Measurements from ENCODE around the gene LIPI.
"Not testable (repeated sequence)": the region's sequence is repeated elsewhere in the genome, so short reads cannot be mapped to it uniquely, and the experiment has no call there.

The LIPI gene

DNA sequence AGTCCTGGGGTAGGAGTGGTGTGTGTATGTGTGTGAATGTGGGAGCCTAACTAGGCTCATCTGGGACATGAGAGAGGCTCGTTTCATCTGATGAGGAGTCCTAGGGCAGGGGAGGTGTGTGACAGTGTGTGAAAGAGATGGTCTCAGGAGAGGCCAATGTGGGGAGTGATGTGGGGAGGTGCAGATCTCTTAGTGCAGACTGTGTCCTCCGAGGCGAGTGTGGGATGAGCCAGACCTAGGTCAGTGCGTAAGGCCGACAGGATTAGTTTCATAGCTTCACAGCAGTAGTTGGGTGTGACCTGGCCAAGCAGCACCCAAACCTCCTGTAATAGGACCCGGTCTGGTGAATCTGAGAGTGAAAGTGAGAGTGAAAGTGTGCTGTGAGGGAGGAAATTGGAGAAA is 94.7 kb downstream of the LIPI start:
- DNase-seq (ENCODE audit: low read depth, low spot score), result no peak

- DNase-seq (ENCODE audit: low read depth, low spot score), result no peak
These were observed 95.1 kb downstream of the LIPI start for GRCh38 chr21:14115646-14116045.

GRCh38 chr21:14114251-14114650 is 96.5 kb downstream of the LIPI start:
- no peak for DNase-seq (ENCODE audit: low read depth, low spot score)

- not testable (repeated sequence) for DNase-seq (ENCODE audit: low read depth, low spot score)
These were observed 106.2 kb downstream of the LIPI start for GRCh38 chr21:14104564-14104963.

- no peak for DNase-seq (ENCODE audit: low read depth, low spot score)
These were observed 111.2 kb downstream of the LIPI start for GRCh38 chr21:14099570-14099969.

DNA sequence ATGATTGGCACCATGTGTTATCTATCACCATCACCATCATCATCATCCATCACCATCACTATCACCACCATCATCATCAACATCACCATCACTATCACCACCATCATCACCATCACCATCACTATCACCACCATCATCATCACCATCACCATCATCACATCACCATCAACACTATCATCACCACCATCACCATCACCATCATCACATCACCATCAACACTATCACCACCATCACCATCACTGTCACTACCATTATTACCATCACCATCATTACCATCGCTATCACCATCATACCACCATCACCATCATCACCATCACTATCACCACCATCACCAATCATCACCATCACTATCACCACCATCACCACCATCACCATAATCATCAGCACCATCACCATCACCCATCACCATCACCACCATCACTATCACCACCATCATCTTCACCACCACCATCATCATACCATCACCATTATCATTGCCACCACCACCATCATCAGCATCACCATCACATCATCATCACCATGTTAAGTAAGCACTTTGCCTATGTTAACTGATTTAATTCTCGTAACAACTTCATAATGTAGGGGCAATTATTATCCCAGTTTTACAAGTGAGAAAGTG is 112.8 kb downstream of the LIPI start:
- DNase-seq (ENCODE audit: low read depth, low spot score), result no peak

DNA sequence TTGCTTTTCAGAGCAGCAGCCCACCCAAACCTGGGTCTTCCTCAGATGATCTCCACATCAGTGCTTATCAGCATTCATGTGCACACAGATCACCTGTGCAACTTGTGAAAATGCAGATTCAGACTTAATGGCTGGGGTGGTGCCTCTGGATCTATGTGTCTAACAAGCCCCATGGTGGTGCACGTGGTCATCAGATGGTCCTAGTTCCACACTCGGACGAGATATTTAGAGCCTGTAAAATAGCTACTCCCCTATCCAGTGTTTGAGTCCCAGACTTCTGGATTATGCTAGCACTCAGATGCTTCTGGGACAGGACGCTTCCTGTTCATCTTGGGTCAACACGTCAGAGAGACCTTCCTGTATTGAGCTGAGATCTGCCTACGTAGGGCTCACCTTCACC is 114.2 kb downstream of the LIPI start:
- no peak for DNase-seq (ENCODE audit: low read depth, low spot score)

- no peak for DNase-seq (ENCODE audit: low read depth, low spot score)
These were observed 114.6 kb downstream of the LIPI start for GRCh38 chr21:14096172-14096571.

DNA sequence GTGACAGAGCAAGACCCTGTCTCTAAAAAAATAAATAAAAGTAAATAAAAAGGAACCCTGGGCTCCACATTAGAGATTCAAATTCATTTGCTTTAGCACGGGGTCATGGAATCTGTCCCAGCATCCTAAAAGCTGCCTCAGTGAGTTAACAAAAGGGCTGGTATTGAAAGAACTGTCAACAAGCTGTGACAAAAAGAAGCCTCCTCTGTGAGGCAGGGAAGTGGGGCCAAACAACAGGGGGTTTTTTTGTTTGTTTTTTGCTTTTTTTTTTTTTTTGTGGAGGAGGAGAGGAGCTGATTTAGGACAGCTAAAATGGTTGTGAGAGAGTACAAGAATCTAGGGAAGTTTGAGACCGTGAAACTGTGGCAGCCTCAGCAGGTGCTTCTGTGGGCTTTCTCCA is 115.7 kb downstream of the LIPI start:
- no peak for DNase-seq (ENCODE audit: low read depth, low spot score)

GRCh38 chr21:14092834-14093560 is 117.8 kb downstream of the LIPI start:
- no peak for DNase-seq (ENCODE audit: low read depth, low spot score)

- DNase-seq (ENCODE audit: low read depth, low spot score), result not testable (repeated sequence)
These were observed 120.6 kb downstream of the LIPI start for GRCh38 chr21:14090184-14090583.

- no peak for DNase-seq (ENCODE audit: low read depth, low spot score)
These were observed 122.4 kb downstream of the LIPI start for GRCh38 chr21:14088391-14088790.

DNA sequence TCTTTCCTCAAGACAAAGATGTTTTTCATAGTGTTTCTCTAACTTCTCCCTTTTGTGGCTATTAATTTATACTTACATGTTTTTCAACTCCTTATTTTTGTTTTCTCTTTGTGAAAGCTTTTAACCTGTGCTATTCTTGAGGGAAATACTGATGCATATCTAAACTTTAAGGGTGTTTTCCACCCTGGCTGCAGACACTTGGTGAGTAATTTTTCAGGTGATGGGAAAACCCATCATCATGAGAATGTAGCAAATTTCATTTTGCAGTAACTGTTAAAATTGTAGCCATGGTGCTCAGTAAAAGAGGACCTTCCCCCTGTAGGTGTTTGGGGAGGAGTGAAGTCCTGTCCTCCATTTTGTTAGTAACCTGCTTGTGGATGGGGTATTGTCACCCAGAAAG is 124.2 kb downstream of the LIPI start:
- no peak for DNase-seq (ENCODE audit: low read depth, low spot score)

GRCh38 chr21:14084701-14085100 is 126.1 kb downstream of the LIPI start:
- no peak for DNase-seq (ENCODE audit: low read depth, low spot score)

- DNase-seq (ENCODE audit: low read depth, low spot score), result no peak
These were observed 126.7 kb downstream of the LIPI start for GRCh38 chr21:14084068-14084501.

DNA sequence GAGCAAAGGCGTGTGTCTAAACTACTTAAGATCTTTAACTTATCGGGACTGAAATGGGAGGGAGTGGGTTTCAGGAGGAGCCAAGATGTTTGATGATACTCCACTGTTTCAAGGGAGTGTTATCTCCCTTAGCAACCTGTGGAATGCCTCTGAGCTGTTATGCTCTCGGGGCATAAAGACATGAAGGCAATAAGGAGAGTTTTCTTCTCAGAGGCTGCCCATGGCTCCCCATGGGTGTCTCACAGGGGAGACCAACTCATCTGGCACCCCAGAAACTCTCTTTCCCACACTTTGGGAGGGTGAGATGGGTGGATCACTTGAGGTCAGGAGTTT is 130.0 kb downstream of the LIPI start:
- DNase-seq (ENCODE audit: low read depth, low spot score), result no peak

- no peak for DNase-seq (ENCODE audit: low read depth, low spot score)
These were observed 130.6 kb downstream of the LIPI start for GRCh38 chr21:14080040-14080763.

GRCh38 chr21:14078746-14079375 is 131.9 kb downstream of the LIPI start:
- DNase-seq (ENCODE audit: low read depth, low spot score), result no peak

DNA sequence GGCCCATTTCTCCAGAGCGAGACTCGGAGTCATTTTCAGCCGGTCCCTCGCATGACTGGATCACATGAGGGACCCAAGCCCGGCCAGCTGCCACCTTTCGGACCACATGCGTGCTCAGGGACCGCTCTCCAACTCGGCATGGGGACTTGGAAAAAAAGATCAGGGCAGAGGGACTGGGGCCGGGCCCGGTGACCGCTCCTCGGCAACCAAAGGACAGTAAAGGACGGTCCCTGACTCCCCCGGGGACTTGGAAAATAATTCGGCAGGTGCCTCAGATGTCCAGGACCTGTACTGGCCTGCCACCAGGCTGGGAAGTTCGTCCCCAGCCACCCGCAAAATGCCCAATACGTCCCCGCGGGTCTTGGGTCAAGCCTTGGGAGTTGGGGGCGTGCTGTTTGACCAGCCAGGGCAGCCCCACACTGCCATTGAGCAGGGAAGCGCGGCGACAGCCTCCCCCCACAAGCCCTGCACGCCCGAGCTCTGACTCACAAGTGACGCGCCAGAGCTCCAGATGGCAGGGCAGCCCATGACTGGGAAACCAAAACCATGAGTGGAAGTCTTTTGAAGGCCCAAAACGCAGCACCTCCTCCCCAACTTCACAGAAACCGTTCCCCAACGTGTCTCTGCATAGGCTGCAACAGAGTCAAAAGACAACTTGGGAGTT is 134.5 kb downstream of the LIPI start:
- no peak for DNase-seq (ENCODE audit: low read depth, low spot score)

DNA sequence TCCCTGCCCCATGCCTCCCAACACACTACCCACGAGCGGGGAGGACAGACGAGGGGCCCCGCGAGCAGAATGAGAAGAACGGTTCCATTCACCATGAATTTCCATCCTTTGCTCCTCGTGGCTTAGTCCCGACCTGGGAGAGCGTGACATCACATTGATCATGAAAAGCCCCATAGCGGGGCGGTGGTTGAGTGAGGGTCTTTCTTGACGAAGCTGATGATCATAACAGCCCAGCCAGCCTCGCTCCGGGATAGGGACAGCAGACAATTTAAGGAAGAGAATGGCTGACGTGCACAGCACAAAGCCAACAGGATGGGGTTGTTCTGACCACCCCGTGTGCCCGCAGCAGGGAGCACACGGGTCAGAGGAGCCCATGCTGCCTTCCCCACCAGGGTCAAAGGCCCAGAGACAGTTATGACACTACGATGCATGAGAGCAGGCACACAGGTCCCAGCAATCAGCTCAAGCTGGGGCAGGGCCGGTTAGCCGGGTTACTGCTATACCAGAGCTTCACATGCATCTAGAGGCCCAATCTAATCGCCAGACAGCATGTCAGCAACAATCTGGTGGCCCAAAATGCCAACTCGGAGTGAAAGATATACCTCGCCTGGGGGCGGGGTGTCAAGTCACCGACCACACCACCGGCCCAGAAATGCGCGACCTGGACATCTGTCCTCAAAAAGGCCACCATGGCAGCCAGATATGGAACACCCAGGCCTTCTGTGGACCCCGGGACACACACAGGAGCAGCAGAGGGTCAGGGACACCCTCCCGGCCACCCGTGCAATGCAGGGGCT is 135.2 kb downstream of the LIPI start:
- no peak for DNase-seq (ENCODE audit: low read depth, low spot score)

GRCh38 chr21:14074177-14074576 is 136.6 kb downstream of the LIPI start:
- no peak for DNase-seq (ENCODE audit: low read depth, low spot score)

All from activated CD4-positive, CD25-positive, alpha-beta regulatory T cell treated with anti-CD3 and anti-CD28 coated beads, Interleukin-2, amount 50 U/mL, for 16 hours (primary cell).